ENCODE data around the gene MAP3K2. TPM values are rescaled to one million over a fixed set of nuclear protein-coding genes. Genes with fewer than 3 reads are reported as not detected.
"Not testable (repeated sequence)": the region's sequence is repeated elsewhere in the genome, so short reads cannot be mapped to it uniquely, and the experiment has no call there.

The MAP3K2 gene
- total RNA-seq, 1 donor from 2014 or later: 34.9 TPM

DNA sequence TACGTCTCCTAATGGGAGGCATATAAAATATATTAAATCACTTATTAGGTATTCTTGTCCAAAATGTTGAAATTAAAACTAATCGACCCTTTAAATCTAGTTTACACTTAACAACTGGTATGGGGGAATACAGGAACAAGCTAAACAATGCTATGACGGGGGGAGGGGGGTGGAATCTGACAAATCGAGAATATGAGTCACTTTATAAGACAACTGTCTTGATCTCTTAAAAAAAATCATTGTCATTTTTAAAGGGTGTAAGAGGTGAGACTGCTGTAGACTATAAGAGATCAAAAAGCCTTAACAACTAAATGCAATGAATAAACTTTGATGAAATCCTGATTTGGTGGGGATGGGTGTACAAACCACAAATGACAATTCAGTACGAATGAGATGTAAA is 6.0 kb downstream of the MAP3K2 start:
- DNase-seq: no peak

DNA sequence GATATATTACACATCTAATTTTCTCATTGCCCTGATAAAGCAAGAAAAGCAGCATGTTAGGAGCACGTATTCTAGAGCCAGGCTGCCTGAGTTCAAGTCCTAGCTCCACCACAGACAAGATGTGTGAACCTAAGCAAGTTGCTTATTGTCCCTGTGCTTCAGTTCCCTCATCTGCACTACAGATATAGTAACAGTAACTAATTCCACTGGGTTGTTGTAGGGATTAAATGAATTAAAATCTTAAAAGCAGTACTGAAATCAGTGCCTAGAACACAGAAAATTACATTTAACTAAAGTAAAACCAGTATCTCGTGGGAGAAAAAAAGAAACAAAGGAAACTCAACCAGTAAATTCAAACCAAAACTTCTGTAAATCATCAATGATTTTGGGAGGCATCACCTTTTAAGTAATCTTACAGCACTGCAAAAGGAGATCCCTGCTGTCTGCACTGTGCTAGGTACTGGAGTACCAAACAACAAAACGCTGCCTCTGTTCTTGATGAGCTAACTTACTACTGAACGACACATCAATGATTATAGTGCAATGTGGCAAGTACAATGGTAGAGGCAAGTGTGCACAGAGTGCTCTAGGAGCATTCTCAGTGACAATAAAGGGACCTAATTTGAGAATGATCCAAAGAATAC is 7.9 kb downstream of the MAP3K2 start:
- DNase-seq: no peak

DNA sequence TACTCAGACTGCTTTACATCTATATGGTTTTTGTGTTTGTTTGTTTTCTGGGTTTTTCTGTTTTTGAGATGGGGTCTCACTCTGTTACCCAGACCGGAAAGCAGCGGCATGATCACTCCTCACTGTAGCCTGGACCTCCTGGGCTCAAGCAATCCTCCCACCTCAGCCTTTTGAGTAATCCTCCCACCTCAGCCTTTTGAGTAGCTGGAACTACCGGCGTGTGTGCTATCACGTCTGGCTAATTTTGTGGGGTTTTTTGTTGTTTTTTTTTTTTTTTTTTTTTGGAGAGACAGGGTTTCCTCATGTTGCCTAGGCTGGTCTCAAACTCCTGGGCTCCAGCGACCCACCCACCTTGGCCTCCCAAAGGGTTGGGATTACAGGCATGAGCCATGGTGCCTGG is 9.1 kb downstream of the MAP3K2 start:
- DNase-seq: no peak

DNA sequence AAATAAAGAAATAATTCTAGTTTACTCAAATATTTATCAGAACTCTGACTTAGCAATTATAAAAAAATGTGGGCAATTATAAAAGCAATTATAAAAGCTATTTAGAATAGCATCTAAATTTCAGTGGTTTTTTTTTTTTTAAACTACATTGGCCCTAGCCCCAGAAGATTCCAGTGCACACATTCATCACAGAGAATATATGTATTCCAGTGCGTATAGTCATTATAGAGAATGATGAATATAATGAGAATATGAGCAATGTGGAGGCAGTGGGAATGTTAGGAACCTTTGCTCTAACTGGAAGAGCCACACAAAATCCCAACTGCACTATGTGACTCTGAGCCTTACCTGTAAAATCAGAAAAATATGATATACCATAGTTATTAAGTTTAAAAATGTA is 10.5 kb downstream of the MAP3K2 start:
- DNase-seq: no peak

DNA sequence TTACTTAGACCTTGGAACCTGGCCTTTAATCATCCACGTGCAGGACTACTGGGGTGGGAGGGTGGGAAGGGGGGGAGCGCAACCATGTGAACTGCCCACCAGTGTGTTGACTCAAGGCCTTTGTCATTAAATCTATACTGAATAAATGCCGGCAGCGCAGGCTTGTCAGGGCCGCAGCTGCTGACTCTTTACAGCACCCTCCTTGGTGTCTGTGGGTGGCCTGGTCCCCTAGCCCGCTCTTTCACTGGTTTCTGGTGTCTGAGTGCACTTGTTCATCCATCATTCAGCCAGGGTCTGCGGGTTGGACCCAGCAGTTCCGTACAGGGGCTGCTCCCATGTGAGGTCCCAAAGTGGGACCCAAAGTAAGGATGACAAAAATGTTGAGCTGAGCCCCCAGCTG is 11.5 kb downstream of the MAP3K2 start:
- no peak for DNase-seq

DNA sequence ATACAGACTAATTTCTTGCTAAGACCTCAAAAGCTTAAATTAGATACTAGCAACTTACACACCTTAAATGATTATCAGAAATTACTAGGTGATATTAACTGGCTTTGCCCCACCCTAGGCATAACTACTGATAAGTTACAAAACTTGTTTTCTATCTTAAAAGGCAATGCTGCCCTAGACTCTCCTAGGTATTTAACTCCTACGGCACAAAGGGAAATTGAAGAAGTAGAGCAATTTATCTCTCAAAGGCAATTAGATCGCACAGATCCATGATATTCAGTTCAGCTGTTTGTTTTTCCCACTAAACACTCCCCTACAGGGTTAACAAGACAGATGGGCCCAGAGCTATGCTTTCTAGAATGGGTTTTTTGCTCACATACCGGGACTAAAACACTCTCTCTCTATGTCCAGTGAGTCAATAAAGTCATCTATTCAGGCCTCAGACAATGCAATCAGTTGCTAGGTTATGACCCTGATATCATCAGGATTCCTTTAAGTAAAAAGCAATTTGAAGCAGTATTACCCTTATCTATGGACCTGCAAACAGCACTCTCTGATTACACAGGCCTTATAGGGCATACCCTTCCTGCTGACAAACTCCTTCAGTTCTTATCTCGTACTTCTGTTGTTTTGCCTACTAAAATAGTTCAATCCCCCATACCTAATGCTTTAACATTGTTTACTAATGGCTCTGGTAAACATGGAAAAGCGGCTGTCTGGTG is 14.3 kb downstream of the MAP3K2 start:
- no peak for DNase-seq

DNA sequence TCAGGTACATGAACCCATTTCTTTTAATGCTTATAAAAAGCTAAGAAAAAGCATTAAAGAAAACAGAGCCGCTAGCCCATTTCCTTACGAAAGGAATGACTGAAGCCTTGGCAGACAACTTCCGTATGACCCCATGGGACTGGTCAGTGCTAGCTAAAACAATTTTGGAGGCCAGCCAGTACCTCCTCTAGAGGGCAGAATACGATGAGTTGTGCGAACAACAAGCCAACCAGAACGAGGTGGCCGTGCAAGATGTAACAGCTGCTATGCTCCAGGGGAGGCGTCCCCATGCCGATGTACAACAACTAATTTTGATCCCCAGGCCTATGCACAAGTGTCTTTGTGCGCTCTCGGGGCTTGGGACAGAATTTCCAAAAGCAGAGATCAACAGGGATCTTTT is 16.7 kb downstream of the MAP3K2 start:
- no peak for DNase-seq

DNA sequence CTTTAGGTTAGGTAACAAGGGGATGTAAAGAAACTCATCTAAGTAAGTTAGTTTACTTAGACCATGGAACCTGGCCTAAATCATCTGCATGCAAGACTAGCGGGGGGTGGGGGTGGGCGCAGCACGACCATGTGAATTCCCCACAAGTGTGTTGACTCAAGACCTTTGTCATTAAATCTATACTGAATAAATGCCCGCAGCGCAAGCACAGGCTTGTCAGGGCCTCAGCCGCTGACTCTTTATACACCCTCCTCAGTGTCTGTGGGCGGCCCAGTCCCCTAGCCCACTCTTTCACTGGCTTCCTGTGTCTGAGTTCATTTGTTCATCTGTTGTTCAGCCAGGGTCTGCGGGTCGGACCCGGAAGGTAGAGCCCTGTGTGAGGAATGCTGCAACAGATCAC is 17.8 kb downstream of the MAP3K2 start:
- DNase-seq: no peak

DNA sequence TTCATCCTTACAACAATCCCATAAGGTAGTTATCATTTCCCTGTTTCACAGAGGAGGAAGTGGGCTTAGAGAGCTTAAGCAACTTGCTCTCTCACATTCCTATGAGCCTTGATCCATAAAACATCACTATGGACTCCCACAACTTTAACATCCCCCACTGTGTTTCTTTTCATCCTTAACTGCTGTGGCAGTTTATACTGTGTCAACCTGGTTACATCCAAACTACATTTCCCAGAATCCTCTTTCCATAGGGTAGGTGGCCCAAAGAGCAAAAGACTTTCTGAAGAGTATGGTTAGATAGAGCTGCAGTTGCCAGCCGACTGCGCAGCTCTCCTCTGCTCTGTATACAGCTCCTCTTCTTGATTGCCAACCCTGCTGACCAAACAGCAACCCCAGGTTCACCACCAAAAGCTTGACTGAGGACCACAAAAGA is 22.5 kb downstream of the MAP3K2 start:
- DNase-seq: no peak

DNA sequence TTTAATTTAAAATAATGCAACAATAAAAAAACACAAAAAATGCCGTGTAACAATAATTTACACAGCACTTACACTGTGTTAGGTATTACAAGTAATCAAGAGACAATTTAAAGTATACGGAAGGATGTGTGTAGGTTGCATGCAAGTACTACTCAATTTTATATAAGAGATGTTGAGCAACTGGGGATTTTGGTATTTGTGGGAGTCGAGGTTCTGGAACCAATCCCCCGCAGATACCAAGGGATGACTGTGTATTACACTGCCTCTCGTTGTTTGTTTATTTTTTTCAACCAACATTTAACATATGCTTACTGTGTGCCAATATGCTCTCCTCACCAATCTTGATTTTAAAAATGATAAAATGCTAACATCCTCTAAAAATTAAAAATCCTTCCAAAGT is 24.8 kb downstream of the MAP3K2 start:
- DNase-seq: no peak

DNA sequence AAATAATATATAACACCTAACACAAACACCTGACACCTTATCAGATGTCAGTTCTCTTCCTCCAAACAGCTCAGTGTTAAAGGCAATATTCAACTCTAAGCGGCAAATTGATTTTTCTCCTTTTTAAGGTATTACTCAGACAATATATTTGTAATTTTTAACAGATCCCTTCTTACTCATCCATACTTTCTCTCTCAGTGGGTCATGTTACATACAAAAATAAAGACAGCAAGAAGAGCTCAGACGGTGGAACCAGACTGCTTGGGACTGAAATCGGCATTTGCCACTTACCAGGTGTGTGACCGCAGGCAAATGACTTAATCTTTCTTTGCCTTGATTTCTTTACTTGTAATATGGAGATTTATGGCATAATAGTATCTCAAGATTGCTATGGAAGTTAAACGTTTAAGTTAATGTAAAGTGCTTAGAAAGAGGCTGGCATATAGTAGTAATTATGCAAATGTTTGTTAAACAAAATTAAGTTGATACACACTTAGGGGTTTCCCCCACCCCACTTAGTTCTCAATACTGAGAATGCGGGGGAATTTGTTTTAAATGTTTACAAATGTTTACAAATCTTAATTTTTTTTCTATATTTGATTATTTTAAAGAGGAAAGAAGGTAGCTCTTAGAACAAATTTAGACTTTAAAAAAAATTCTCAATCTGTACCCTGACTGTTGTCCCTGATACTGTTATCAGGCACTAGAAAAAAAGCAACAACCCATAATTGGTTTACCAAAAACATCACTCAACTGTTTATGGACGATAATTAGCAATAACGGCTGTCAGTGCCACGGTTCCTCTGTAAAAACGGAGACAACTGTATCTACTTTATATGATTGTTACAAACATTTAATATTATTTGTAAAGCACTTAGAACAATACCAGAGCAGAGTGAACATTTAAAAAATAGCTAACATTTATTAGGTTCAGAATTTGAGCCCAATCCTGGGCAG is 25.6 kb downstream of the MAP3K2 start:
- DNase-seq: no peak

DNA sequence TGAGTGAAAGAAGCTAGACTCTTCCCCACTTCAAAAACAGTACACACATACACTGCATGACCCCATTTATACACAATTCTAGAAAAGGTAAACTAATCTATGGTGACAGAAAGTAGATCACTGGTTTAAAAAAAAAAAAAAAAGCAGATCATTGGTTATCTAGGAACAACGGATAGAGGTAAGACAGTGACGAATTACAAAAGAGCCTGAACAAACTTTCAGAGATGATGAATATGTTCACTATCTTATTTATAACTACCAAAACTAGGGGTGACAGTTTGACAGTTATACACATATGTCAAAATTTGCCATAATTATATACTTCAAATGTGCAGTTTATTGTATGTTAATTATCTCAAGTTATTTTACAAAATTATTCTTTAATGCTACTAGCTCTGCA is 27.5 kb downstream of the MAP3K2 start:
- no peak for DNase-seq

DNA sequence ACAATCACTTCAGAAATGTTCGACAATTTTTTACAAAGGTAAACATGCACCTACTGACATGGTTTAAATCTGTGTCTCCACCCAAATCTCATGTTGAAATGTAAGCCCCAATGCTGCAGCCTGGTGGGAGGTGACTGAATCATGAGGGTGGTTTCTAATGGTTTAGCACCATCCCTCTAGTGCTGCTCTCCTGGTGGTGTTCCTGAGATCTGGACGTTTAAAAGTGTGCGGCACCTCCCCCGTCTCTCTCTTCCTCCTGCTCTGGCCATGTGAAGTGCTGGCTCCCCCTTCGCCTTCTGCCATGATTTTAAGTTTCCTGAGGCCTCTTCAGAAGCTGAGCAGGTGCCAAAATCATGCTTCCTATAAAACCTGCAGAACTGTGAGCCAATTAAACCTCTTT is 28.3 kb downstream of the MAP3K2 start:
- DNase-seq: no peak

DNA sequence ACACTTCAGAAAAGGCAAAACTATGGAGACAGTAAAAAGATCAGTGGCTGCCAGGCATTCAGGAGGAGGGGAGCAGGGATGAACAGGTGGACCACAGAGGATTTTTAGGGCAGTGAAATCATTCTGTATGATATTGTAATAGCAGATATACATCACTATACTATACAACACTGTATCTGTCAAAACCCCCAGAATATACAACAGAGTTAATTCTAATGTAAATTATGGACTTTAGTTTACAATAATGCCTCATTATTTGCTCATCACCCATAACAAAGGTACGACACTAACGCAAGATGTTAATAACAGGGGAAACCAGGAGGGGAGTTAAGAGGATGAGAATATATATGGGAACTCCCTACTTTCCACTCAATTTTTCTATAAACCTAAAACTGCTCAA is 28.8 kb downstream of the MAP3K2 start:
- DNase-seq: no peak

DNA sequence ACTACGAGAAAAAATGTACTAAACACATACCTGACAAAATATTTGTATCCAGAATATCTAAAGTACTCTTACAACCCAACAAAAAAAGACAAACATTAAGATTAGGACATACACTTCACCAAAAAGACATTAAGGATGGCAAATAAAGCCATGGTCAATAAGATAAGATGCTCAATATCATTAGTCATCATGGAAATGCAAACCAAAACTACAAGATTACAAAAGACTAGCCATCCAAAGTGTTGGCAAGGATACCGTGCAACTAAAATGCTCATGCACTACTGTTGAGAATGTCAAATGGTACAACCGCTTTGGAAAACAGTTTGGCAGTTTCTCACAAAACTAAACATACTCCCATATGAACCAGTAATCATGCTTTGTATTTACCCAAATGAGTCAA is 29.7 kb downstream of the MAP3K2 start:
- no peak for DNase-seq

DNA sequence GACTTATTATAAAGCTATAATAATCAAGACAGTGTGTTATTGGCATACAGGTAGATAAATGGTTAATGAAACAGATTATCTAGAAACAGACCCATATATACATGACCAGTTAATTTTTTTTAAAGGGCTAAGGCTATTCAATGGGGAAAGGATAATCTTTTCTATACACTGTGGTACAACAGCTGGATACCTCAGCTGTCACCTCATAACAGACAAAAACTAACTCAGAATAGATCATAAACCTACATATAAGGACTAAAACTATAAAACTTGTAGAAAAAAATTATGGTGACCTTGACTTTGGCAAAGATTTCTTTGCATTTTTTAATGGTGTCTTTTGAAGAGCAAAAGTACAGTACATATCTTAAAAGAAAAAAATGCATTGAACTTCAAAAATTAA is 30.2 kb downstream of the MAP3K2 start:
- DNase-seq: no peak

DNA sequence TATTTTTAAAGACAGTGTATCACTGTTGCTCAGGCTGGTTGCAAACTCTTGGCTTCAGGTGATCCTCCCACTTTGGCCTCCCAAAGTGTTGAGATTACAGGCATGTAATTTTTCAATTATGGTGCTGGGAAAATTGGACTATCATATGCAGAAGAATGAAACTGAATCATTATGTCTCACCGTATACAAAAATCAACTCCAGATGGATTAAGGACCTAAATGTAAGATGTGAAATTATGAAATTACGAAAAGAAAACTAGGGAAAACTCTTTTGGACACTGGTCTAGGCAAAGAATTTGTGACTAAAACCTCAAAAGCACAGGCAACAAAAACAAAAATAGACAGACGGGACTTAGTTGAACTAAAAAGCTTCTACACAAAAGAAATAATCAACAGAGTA is 31.2 kb downstream of the MAP3K2 start:
- no peak for DNase-seq

DNA sequence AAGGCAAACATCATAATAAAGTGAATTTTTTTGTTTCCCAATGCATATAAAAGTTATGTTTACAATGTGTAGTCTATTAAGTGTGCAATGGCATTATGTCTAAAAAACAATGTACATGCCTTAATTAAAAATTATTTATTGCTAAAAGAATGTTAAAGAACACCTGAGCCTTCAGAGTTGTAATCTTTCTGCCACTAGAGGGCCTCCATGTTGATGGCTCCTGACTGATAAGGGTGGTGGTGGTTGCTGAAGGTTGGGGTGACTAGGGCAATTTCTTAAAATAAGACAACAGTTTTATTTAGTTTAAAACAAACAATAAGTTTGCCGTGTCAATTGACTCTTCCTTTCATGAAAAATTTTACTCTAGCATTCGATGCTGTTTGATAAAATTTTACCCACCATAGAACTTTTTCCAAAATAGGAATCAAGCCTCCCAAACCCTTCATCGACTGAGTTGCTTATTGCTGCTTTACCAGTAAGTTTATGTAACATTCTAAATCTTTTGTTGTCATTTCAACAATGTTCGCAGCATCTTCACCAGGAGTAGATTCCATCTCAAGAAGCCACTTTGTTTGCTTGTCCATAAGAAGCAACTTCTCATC is 32.3 kb downstream of the MAP3K2 start:
- no peak for DNase-seq

DNA sequence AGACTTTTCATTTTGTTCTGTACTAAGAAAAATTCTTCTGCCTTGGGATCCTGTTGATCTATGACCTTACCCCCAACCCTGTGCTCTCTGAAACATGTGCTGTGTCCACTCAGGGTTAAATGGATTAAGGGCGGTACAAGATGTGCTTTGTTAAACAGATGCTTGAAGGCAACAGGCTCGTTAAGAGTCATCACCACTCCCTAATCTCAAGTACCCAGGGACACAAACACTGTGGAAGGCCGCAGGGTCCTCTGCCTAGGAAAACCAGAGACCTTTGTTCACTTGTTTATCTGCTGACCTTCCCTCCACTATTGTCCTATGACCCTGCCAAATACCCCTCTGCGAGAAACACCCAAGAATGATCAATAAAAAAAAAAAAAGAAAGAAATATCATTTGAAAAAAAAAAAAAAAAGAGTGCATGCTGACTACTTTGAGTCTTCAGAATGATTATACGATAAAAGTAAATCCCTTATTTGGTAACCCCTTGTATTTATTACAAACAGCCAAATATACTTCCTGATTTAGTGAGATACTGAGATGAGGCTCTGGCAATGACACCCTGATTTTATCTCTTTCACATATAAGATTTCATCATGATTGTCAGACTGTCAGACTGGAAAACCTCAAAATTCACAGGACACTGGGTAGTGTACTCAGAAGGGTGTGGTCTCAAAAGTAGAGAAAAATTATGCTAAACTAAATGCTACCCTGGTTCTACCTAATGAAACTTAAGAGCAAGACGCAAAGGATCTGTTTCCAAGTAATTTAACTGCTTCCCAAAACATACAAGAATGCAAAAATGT is 33.7 kb downstream of the MAP3K2 start:
- not testable (repeated sequence) for DNase-seq

DNA sequence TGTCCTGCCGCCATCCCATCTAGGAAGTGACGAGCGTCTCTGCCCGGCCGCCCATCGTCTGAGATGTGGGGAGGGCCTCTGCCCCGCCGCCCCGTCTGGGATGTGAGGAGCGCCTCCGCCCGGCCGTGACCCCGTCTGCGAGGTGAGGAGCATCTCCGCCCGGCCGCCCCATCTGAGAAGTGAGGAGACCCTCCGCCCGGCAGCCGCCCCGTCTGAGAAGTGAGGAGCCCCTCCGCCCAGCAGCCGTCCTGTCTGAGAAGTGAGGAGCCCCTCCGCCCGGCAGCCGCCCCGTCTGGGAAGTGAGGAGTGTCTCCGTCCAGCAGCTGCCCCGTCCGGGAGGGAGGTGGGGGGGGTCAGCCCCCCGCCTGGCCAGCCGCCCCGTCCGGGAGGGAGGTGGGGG is 34.6 kb downstream of the MAP3K2 start:
- not testable (repeated sequence) for DNase-seq

DNA sequence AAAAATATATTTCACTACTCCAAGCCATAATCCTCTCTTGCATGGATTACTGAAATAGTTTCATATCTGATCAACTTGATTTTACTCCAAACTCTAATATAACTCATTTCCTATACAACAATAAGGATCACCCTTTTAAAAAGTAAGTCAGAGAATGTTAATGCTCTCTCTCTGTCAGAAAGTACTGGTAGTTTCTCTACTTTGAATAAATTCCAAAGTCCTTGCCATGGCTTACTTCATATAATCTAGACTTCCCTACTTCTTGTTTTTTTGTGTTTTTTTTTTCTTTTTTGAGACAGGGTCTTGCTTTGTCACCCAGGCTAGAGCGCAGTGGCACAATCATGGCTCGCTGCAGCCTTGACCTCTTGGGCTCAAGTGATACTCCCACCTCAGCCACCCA is 36.2 kb downstream of the MAP3K2 start:
- no peak for DNase-seq
